ENCODE results near the gene INPP5A.
A peak's percentile ranks its signal among the peaks of the same experiment; 100 is the strongest.

Gene INPP5A

DNA sequence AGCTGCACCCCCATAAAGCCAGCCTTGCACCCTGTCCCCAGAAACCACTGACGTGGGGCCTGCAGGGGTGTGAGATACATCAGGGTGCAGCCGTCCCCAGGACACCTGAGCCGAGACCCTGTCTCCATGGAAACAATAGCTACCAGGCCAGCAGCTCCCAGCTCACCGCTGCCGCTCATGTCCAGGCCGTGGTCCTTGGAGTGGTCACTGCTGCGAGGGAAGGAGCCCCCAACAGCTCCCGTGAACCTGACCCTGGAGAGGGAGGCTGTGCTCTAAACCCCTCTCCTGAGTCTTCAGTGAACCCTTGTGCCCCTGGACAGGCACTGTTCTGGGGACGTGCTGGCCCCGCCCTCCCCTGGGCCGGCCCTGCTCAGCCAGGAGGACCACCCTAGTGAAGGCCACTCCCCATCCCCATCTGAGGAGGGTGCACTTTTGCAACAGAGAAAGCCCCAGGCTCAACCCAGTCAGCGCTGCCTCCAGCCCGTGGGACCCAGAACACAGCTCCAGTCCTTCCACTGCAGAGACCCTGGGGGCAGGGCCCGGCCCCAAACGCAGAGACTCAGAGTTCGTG is 19.6 kb upstream of the INPP5A start:
- no peak for DNase-seq (ENCODE audit: low read depth, low spot score)

DNA sequence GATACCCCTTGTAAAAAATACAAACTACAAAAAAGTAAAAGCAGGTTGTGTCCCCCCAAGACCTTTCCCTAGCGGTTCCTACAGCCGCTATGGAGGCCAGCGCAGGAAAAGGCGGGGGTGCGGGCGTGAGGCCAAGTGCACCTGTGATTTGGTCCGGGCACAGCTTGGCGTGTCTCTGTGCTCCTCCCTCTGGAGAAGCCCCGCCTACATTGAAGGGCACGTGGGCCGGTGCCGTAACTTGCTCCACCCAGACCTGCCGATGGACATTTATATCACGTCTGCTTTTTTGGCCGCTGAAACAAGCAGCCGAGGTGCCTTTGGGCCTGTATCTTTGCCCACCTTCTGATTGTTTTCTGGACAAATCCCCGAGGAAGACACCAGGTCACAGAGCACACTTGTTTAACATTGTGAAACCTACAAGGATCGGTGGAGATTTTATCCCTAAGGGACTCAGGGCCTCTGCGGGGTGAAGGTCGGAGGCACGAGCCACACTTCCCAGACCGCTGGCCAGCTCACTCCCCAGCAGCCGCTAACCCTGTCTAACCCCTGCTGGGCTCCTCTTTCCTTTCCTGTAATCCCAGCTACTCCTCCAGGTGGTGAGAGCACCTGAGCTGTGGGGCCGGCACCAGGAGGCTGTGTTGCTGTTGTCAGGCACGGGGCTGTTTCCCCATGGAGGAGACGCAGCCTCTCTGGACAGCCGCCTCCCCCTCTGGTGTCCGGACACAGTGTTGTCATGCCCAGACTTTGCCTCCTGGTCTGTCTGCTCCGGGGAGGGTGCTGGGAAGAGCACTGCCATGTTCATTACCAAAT is 18.8 kb upstream of the INPP5A start:
- DNase-seq (ENCODE audit: low read depth, low spot score), result no peak

DNA sequence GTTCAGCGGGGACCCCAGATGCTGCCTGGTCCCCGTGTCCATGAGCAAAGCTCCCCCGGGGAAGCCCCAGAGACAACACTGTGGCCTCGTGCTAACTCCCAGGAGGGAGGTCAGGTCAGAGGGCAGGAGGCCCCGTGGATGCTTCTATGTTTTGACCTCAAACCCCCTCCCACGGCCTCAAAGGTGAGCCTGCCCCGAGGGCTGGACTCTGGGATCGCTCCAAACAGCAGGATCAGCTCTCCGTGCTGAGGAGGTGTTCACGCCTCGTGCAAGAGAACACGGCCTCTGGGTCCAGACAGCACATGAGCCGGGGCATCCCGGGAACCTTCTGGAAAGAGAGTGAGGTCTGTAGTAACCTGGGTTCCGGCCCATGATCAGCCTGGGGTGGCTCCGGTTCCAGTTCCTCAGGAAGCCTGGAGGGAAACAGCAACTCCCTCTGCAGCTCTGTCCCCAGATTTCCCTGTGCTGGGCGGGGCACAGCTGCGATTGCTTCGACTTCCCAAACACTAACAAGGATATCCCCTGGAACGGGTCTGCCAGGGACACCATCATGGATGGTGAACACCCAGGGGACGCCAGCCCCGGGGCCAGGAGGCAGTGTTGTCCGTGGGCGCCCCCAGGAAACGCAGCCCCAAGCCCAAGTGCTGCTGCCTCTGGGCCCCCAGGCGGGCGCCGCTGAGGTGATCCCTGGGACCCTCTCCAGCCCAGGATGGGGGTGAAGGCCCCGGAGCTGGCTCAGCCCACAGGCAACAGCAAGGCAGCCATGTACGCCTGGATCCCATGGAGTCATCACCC is 18.0 kb upstream of the INPP5A start:
- no peak for DNase-seq (ENCODE audit: low read depth, low spot score)

DNA sequence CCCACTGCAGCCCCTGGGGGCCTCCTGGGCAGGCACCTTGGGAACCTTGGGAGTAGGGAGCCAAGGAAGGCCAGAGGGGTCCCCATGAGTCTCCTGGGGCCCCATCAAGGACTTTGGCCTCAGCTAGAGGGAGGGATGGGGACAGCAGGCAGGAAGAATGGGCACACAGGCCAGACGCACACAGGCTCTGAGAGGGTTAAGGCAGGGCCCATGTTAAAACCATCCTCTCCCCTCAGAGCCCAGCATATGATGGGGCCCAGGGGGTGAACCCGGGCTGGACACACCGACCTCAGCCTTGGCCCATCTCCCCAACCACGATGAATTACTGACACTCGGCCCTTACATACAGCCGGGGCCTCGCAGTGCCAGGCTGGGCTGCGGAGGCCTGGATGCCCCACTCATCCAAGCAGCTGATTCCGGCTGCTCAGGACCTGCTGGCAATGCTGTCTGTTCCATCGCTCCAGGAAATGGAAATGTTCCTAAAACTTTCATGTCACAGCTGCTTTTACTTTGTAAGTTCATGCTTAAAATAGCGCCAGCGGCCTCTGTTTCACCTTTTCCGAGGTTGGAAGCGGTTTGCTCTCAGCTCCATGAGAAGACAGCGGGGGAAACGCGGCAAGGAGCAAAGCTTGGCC is 17.3 kb upstream of the INPP5A start:
- DNase-seq (ENCODE audit: low read depth, low spot score), result peak; percentile 65

DNA sequence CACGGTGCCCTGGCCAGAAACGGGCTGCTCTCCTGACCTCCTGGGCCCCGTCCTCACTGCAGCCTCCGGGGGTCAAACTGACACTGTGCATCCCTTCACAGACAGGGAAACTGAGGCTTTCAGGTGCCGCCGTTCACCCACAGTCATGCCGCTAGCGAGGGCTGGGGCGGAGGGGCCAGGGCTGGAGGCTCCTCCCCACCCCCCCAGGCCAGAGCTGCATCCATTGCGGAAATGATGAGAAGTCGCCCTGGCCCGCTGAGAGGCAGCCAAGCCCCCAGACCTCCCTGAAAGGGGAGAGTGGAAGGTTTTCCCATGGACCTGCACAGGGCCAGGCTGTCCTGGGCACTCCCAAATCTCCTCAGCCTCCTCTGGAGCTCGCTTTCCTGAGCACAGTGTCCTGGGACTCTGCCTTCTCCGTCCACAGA is 16.5 kb upstream of the INPP5A start:
- no peak for DNase-seq (ENCODE audit: low read depth, low spot score)

DNA sequence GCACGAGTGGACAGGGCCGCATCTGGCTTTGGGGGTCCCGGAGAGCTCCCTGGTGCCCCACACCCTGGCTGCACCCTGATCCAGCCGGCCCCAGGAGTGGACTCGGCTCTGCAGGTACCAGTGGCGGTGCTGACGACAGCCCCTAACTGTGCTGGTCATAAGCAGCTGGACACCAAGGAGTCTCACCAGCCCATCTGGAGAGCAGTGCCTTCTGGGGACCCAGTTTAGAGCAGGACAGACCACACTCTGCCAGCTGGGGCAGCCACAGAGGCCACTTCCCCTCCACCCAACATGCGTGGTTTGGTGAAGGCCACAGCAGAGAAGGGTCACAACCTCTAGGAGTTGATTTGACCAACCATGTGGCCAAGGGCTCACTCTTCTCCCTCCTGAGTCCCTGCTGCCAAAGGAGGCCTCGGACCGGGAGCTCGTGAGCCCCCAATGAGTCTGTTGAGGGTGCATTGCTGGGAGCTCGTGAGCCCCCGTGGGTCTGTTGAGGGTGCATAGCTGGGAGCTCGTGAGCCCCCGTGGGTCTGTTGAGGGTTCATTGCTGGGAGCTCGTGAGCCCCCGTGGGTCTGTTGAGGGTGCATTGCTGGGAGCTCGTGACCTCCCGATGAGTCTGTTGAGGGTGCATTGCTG is 16.0 kb upstream of the INPP5A start:
- DNase-seq (ENCODE audit: low read depth, low spot score), result no peak

DNA sequence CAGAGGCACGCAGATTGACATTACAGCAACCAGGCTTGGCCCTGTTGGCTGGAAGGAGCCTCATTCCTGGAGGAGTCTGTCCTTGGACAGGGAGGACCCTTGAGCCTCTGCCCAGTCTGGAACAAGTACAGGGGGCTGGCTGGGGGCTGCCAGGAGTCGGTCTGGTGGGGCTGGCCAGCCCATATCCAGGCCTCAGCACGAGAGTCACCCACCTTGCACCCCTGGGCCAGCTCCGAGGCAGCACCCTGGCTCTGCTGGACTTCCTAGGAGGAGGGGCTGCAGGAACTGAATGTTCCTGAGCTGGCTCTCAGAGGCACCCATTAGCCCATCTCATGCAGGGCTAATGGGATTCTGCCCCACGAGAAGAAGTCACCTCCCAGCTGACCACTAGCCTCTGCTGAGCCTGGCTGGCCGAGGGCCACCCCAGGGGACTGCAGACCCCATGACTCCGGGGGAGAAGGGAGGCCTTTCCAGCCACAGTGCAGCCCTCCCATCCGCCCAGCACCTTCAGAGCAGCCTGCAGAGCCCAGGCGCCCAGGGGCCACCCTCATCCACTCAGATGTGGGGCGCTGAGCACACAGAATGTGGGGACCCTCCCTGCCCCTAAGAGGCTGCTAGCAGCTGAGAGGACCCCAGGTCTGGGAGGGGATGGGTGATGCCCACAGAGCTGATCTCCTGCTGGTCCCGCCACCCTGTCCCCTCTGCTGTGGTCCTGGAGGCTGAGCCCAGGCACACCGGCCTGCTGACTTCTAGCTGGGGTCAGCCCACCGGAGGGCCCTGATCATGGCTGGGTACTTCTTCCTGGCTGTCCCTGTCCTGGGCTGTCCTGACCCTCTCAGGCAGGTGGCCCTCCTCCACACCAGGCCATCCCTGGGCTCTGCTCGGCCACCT is 14.8 kb upstream of the INPP5A start:
- DNase-seq (ENCODE audit: low read depth, low spot score), result no peak

DNA sequence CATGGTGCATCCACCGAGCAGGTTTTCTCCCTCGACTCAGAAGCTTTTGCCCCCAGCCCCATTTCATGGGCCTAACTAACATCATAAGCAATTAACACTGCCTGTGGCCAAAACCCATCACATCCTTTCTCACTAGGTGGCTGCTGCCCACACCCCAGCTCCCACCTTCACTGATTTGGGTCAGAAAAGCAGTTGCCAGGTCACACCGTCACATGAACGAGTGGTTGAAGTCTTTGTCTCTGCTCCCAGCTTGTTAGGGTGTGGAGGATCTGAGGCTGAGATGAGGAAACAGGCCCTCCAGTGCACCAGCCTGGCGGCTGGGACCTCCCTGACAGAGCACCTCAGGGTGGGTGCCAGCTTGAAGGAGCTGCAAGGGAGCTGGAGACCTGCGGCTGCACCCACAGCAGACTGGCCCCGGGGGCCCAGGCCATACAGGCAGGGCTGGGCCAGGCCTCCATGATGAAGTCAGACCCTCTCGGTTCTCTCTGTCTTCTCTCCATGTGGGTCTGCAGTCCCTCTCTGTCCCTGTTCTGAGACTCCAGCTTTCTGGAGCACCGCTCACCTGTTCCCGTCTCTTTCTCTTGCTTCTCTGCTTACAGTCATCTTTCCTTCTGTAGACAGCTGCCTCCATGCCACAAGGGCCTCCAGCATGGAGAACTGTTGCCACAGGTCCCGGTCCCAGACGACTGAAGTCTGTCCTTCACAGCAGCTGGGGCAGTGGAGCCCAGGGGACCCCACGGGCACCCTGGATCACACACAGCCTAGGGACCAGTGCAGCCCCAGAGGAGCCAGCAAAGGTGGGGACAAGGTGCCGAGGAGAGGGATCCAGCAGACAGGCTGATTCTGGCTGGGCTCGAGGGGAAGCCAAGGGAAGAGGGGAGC is 13.8 kb upstream of the INPP5A start:
- DNase-seq (ENCODE audit: low read depth, low spot score), result no peak

DNA sequence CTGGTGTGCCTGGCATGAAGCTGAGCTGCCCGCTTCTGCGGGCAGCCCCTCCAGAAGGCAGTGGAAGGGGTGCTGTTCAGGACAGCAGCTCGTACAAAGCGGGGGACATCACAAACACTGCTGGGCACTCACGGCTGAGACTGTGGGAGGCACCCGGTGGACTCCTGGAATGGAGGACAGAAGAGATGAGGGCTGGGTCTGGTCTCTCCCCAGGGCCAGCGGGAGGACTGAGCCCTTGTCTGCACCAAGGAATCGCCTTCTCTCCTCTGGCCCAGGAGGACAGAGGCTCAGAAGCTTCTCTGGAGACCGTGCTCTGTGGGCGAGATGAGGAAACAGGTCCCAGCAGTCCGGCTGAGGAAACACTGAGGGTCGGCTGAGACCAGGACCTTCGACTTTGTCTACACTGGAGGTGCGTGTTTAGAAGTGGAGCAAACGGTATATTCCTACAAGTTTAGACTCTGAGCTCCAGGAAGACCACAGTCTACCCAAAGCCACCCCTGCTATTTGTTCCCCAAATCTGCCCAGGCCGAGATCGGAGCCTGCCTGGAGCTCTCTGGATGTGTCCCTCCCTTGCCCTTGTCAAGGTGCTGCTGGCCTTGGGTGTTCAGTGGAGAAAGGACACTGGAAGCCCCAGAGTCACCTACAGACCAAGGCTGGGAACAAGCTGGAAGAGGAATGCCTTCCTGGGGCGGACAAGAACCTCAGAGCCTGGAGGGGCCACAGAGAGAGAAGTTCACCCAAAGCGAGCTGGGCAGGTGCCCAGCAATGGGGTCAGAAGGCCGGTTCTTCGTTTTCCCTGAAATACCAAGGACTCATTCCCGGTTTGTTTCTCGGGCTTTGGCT is 12.9 kb upstream of the INPP5A start:
- DNase-seq (ENCODE audit: low read depth, low spot score), result no peak

DNA sequence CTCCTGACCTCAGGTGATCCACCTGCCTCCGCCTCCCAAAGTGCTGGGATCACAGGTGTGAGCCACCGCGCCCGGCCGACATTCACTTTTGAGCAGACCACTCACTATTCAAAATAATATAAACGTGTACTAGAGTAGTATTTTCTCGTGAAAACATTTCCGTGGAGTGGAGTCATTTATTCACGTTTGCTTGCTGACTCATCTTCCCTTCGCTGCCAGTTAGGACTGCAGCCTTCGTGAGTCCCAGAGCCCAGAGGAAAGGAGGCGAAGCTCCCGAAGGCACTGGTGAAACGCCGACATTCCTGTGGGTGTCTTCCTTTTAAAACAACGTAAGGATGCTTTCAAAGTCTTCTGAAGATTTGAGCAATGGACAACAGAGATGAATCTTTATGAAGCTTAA is 10.9 kb upstream of the INPP5A start:
- DNase-seq (ENCODE audit: low read depth, low spot score), result peak; percentile 62

DNA sequence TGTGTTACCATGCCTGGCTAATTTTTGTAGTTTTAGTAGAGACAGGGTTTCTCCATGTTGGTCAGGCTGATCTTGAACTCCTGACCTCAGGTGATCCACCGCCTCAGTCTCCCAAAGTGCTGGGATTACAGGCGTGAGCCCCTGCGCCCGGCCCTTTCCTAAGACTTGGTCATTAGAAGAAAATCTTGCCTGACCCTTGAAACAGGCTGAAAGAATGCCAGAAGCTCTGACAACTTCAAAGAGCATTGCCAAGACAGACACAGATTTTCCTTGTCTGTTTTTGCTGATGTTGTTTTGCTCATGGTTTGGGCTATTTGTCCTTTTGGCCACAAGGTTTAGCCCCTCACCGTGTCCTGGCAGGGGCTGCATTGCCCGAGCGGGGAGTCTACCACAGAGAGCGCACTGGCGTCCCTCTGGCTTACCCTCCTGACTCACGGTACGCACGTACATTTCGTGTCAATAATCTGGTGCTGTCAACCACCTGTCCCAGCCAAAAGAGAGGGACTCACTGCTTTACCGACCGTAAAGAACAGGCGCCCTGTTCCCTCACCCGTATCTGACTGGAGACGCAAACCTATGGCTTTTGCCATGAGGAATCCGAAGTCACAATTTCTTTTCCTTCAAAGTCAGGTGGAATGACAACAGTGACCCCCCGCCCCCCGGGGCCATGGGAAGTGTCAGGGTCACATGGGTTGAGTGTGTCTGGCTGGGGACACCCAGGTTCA is 10.1 kb upstream of the INPP5A start:
- no peak for DNase-seq (ENCODE audit: low read depth, low spot score)

DNA sequence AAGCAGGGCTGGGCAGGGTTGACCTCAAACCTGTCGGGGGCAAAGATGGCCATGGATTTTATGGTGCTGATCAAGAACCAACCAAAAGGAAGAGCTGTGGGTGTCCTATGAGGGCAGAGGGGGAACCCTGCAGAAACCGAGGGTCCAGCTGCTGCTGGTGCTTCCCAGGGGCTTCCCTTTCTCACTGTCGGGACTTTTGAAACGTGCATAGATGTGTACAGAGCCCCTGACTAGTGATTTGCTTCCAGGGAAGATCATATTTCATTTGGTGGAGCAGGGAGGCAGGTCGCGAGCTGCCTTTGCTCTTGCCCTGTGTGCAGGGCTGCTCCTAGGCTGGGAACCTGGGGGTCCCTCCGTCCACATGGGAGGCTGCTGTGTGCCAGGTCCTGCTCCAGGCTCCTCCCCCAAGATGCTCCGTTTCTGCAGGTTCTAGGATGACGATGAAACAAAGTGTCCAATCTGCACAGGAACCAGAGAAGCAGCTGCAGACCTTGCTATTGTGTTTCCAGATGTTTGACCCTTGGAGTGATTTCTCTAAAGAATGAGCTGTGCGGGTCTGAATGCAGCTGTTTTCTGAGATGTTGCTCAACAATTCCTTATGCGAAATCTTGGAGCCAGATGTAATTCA is 9.4 kb upstream of the INPP5A start:
- DNase-seq (ENCODE audit: low read depth, low spot score), result no peak

DNA sequence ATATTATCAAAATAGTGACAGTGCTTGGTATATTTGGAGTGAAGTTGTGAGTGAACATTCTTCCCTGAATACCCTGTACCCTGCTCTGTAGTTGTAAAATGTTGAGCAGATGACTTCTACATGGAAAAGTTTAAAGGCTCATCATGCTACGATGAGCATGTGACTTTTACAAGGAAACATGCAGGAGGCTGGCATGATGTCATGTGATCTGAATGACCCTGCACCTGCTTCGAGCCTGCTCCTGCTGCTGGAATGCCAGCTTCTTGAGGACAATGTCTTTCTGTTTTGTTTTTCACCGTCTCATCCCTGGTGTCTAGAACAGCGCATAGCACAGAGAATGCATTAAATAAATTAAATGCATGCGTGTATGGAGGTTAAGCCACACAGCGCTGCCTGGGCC is 5.4 kb upstream of the INPP5A start:
- no peak for DNase-seq (ENCODE audit: low read depth, low spot score)

DNA sequence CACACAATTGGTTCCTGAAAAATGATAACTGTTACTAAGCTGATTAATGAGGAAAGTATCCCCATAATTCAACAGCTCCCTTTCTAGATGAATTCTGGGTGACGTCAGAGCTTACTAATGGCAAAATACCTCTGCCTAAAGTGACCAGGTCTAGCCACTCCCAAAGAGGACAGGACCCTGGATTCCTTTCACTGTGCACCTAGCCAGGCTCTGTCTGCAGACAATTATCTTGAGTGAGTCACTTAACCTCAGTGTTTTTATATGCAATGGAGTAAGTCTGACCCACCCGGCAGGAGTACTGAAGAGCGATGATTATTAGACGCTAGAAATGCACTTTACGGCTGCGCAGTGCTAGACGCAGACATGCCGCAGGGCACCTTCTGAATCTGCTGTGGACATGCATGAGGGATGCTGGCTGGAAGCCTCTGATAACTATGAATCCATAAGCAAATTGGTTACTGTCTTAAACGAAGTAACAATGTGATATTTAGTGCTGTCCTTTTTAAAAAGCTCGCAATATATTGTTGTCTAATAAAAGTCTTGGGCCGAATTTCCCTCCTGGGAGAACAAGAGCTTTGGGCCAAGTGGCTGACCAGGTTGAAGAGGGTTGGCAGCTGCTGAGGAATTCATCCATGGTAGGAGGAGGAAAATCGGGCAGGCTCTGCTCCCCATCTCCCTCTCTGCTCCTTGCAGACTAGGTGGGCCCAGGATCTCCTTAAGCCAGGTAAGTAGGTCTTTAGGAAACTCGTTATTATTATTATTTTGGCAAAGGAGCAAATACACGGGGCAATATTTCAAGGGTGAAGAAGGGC is 4.6 kb upstream of the INPP5A start:
- peak; percentile 95 for DNase-seq (ENCODE audit: low read depth, low spot score)

DNA sequence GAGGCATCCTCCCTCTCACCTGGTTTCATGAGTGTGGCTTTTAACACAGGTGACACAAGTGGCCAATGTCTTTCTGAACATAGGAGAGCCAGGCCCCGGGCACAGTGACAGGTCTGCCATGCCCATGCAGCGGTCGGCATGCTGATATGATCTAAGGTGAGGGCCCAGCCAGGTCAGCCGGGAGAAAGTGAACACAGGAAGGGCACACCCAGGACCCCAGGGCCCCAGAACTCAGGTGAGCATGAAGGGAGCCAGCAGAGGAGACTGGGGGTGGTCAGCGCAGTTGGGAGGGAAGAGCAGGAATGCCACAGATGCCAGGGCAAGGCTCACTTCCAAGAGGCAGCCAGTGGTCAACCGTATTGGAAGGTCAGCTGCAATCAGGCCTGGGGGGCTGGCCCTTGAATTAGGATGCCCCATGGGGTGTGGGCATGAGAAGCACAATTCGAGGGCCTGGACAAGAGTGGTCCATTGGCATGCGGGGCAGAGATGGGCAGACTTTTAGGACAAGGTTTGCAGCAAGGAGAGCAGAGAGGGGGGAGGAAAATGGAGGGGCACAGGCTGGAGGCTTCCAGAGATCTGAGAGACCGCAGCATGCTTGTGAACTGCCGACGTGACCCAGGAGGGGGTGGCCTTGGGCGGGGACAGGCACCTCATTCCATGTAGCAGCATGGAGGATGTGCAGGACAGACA is 3.9 kb upstream of the INPP5A start:
- DNase-seq (ENCODE audit: low read depth, low spot score), result no peak

DNA sequence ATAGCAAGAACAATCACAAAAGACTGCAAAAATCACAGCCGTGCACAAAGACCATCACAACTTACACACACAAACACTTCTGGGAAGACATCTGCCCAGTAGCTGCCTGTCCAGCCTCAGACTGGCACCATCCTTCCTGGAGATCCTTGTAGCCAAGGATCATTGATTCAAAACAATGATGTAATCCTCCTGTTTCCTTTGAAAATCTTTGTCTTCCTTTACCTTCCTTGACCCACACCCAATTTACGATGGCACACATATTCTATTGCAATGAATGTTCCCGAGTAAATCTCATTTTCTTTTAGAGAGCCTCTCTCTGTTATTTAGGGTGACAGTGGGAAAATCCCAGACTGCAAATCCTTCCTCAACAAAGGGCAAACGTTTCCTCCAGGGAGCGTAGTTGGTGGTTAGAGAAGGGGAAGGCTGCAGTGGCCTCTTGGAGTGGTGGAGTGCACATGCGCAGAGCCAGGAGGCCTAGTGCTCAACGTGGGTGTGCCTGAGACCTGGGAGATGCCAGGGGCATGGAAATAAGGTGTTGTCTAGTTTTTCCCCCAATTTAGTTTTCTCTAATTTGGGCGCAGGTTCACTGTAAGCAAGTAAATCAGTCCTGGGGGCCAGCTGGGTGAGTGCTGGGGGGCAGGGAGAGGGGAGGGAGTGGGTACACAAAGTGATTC is 3.1 kb upstream of the INPP5A start:
- no peak for DNase-seq (ENCODE audit: low read depth, low spot score)
